ENCODE data around the gene HDLBP. TPM values are rescaled to one million over a fixed set of nuclear protein-coding genes. Genes with fewer than 3 reads are reported as not detected.
A peak's percentile ranks its signal among the peaks of the same experiment; 100 is the strongest.
"Not testable (repeated sequence)": the region's sequence is repeated elsewhere in the genome, so short reads cannot be mapped to it uniquely, and the experiment has no call there.

The HDLBP gene
- total RNA-seq, 1 donor from 2014 or later, result 420 TPM

GRCh38 chr2:241288324-241288888 lies 27.1 kb downstream of the HDLBP start:
- DNase-seq, result no peak
- intact Hi-C loops (cut with micrococcal nuclease), result no loop called here
- ATAC-seq, result peak; percentile 40

- no peak for ATAC-seq
- intact Hi-C loops (cut with micrococcal nuclease), result no loop called here
- DNase-seq, result no peak
Observed at GRCh38 chr2:241286348-241287090, 29.0 kb downstream of the HDLBP start.

GRCh38 chr2:241285596-241285995 lies 29.9 kb downstream of the HDLBP start:
- no peak for ATAC-seq
- intact Hi-C loops (cut with micrococcal nuclease), result no loop called here
- no peak for DNase-seq

GRCh38 chr2:241282555-241282954 lies 32.9 kb downstream of the HDLBP start:
- DNase-seq, result no peak
- no peak for ATAC-seq

GRCh38 chr2:241280291-241280690 lies 35.2 kb downstream of the HDLBP start:
- ATAC-seq, result no peak
- intact Hi-C loops (cut with micrococcal nuclease), result no loop called here

More at GRCh38 chr2:241282555-241282954, 32.9 kb downstream of the HDLBP start:
- intact Hi-C loops (cut with micrococcal nuclease), result no loop called here

GRCh38 chr2:241279828-241280227 lies 35.6 kb downstream of the HDLBP start:
- intact Hi-C loops (cut with micrococcal nuclease), result no loop called here
- DNase-seq (no peak), ATAC-seq (peak; percentile 53)

More at GRCh38 chr2:241280291-241280690, 35.2 kb downstream of the HDLBP start:
- no peak for DNase-seq

GRCh38 chr2:241279413-241279812 lies 36.1 kb downstream of the HDLBP start:
- intact Hi-C loops (cut with micrococcal nuclease), result no loop called here
- ATAC-seq (peak; percentile 53), DNase-seq (no peak)

GRCh38 chr2:241278306-241278705 lies 37.2 kb downstream of the HDLBP start:
- DNase-seq; intact Hi-C loops (cut with micrococcal nuclease); ATAC-seq: not testable (repeated sequence)

- intact Hi-C loops (cut with micrococcal nuclease), result no loop called here
- no peak for DNase-seq
- no peak for ATAC-seq
Observed at GRCh38 chr2:241275910-241276309, 39.6 kb downstream of the HDLBP start.

GRCh38 chr2:241275504-241275903 lies 40.0 kb downstream of the HDLBP start:
- ATAC-seq (no peak), DNase-seq (no peak)
- intact Hi-C loops (cut with micrococcal nuclease), result no loop called here

- intact Hi-C loops (cut with micrococcal nuclease), result no loop called here
- ATAC-seq (no peak), DNase-seq (no peak)
Observed at GRCh38 chr2:241274127-241274526, 41.3 kb downstream of the HDLBP start.

GRCh38 chr2:241273210-241274020 lies 42.1 kb downstream of the HDLBP start:
- no peak for ATAC-seq
- intact Hi-C loops (cut with micrococcal nuclease), result no loop called here
- no peak for DNase-seq

- peak; percentile 88 for ATAC-seq
- intact Hi-C loops (cut with micrococcal nuclease), result no loop called here
- peak; percentile 85 for DNase-seq
Observed at GRCh38 chr2:241272303-241273209, 42.9 kb downstream of the HDLBP start.

- intact Hi-C loops (cut with micrococcal nuclease), result no loop called here
- ATAC-seq (peak; percentile 87), DNase-seq (peak; percentile 91)
Observed at GRCh38 chr2:241271706-241272302, 43.7 kb downstream of the HDLBP start.

GRCh38 chr2:241270531-241270930 lies 44.9 kb downstream of the HDLBP start:
- ATAC-seq (no peak), DNase-seq (no peak)
- intact Hi-C loops (cut with micrococcal nuclease), result no loop called here

- ATAC-seq (no peak), DNase-seq (no peak)
- intact Hi-C loops (cut with micrococcal nuclease), result no loop called here
Observed at GRCh38 chr2:241269707-241270520, 45.6 kb downstream of the HDLBP start.

- no peak for ATAC-seq
- intact Hi-C loops (cut with micrococcal nuclease), result no loop called here
- no peak for DNase-seq
Observed at GRCh38 chr2:241268716-241269445, 46.6 kb downstream of the HDLBP start.
